Measurements from ENCODE around the gene APMAP.

- no peak for TF ChIP-seq POLR2A (IDR thresholded peaks at IDR 0.05; ENCODE audit: low read length)
- no peak for TF ChIP-seq GATA1 (IDR thresholded peaks at IDR 0.05; ENCODE audit: low read depth, low read length)
These were observed 31.0 kb downstream of the APMAP start for GRCh38 chr20:24961384-24962181.
